Tongue (tissue), 2 donors: ENCODE results near the gene ASB18. TPM values are rescaled to one million over a fixed set of nuclear protein-coding genes. Genes with fewer than 3 reads are reported as not detected.
"Not testable (repeated sequence)": the region's sequence is repeated elsewhere in the genome, so short reads cannot be mapped to it uniquely, and the experiment has no call there.

ENCODE experiments used
- DNase-seq: peaks from one replicate; pipeline ENCODE4 v3.0.0-alpha.2; 2015
- total RNA-seq: library from RNA; depleted of rRNA; stranded (reverse); fragments of >200 nt; gene quantifications from one replicate; pipeline ENCODE4 v1.2.3, GENCODE V29; 2014

ASB18 gene
- 3.5 TPM for total RNA-seq

GRCh38 chr2:236264256-236264655 is at the start of gene ASB18:
Gene ASB18, minus strand, starts transcription at chr2:236264406. Its CDS starts 61 bp downstream, at chr2:236264345.
- peak; percentile 77 for DNase-seq

DNA sequence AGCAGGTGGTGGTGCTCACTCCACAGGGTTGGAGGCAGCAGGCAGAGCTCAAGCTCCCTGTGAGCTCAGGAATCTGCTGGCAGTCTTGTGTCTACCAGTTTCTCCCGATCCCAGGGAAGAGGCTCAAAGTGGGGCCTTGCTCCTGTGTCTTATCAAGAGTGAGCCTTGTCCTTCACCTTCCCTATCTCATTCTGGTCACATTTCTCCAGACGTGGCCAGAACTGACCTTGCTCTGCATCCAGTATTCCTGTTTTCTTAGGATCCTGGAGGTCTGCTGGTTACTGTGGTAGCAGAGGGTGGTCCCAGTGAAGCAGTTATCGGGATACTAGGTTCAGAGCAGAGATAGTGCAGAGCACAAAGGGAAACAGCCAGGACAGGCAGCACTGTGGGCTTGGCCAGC is 47.1 kb upstream of the ASB18 start:
- no peak for DNase-seq

DNA sequence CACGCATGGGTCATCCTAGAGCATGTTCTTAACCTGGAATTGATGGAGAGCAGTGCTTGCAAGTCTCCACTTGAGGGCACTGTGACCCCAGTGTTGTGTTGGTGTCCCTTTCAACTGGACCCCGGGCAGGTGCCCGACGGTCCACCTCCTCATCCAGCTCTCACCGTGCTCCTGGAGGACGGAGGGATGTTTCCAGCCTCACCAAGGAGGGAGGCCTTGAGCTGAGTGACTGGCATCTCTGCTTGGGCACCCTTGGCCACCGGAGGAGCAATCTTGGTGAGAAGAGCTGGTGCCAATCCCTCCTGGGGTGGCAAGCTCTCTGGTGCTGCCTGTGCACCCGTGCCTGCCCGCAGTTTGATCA is 45.4 kb upstream of the ASB18 start:
- DNase-seq = no peak

- no peak for DNase-seq
Observed at GRCh38 chr2:236308855-236309668, 44.9 kb upstream of the ASB18 start.

DNA sequence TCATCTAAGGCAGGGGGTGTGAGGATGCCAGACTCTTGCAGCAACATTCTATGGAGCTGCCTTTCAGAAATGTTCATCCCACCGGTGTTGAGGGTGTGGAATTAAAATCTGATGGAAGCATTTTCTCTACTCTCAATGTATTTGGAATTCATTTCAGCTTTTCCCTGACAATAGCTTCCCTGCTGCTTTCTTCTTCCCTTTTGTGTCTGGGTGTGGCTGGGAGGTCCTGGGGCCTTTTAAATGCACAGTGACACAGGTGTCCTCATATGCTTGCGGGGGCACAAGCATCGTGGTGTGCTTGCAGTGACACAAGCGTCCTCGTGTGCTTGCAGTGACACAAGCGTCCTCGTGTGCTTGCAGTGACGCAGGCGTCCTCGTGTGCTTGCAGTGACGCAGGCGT is 43.4 kb upstream of the ASB18 start:
- no peak for DNase-seq

GRCh38 chr2:236306825-236307540 is 42.8 kb upstream of the ASB18 start:
- DNase-seq = no peak

DNA sequence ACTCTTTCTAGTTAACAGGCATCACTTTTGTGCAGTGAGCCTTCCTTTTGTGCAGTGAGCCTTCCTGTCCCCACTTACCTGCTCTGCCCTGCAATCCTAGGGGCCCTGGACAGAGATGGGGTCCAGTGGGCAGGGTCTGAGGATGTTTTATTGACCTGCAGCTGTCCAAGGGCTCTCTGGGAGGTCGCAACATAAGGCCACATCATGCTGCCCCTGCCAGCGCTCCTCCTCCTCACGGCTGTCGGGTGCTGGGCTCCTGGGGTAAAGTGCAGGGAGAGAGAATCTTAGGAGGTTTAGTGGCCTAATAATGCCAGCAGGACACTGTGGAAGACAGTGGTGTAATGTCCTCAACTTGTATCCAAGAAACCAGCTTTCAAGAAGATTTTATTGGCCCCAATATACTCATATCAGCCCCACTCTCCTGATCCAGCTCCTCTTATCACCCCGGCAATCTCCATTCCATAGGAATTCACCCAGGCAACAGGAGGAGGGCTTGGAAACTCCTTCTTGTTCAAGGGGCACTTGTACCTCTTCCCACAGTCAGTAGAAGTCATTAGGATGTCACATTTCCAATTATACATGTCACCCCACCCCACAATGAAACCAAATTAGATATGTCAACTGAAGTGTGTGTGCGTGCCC is 41.9 kb upstream of the ASB18 start:
- DNase-seq = no peak

- no peak for DNase-seq
Observed at GRCh38 chr2:236305531-236305930, 41.3 kb upstream of the ASB18 start.

DNA sequence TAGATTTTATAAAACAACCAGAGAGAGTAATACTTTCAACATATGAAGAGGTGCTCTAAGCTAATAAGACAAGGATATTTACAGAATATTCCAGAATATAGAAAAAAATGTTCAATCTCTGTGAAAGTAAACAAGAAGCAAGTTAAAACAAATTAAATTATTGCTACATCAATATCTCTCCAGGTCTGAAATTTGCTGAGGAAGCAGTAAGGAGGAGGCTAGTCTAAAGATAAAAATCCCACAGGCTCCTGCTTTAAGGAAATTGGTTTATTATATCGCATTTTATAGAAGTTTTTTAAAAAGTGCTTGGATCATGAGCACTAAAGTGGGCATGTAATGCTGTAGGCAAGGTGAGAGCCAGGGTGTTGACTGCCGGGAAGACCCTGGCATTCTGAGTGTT is 39.7 kb upstream of the ASB18 start:
- DNase-seq = no peak

- DNase-seq = peak; percentile 6
Observed at GRCh38 chr2:236302555-236302954, 38.3 kb upstream of the ASB18 start.

DNA sequence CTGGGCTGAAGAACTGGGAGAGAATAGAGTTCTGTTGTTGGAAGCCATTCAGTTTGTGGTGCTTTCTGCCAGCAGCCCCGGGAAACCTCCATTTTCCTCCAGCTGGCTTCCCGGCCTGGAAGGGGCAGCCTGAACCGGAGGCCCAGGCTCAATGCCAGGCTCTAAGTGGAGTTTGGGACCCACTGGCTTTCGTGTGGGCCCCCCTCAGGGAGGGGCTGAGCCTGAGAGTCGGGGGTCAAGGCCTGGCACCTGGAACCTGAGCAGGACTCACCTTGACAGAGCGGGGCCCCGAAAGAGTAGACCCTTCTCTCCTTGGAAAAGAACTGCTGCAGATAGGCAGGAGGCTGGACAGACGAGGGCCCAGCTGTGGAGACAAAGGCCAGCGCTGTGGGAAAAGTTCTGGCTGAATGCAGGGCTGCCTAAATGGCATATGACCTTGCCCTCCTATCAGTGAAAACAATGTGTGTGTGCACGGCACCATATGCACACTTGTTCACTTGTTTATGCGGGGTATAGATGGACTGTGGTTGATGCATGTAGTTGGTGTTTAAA is 34.8 kb upstream of the ASB18 start:
- no peak for DNase-seq

DNA sequence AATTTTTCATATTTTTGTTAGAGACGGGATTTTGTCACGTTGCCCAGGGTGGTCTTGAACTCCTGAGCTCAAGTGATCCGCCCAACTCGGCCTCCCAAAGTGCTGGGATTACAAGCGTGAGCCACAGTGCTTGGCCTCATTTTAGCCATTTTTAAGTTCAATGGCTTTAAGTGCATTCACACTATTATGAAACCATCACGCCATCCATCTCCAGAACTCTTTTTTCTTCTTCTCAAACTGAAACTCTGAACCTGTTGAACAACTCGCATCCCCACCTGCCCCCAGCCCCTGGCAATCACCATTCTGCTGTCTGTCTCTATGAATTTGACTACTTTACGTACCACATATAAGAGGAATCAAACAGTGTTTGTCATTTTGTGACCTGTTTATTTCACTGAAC is 31.3 kb upstream of the ASB18 start:
- no peak for DNase-seq

GRCh38 chr2:236294647-236295046 is 30.4 kb upstream of the ASB18 start:
- no peak for DNase-seq

- DNase-seq = no peak
Observed at GRCh38 chr2:236293241-236293810, 29.1 kb upstream of the ASB18 start.

DNA sequence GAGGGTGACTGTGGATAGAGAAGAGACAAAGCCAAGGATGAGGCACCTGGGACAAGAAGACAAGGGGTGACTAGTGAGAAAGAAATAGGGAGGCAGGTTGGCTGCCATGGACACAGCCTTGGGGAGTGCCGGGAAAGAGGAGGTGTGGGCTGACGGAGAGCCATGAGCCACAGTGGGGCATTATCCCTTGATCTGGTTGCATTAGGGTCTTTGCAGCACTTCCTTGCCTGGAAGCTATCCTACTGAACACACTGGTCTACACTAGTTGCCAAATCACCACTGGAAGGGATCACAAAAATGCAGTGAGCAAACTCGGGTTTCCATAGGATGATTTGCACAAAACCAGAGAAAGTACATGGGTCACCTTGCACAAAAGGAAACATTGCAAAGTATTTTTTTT is 27.7 kb upstream of the ASB18 start:
- no peak for DNase-seq

GRCh38 chr2:236291476-236291875 is 27.3 kb upstream of the ASB18 start:
- DNase-seq = no peak

DNA sequence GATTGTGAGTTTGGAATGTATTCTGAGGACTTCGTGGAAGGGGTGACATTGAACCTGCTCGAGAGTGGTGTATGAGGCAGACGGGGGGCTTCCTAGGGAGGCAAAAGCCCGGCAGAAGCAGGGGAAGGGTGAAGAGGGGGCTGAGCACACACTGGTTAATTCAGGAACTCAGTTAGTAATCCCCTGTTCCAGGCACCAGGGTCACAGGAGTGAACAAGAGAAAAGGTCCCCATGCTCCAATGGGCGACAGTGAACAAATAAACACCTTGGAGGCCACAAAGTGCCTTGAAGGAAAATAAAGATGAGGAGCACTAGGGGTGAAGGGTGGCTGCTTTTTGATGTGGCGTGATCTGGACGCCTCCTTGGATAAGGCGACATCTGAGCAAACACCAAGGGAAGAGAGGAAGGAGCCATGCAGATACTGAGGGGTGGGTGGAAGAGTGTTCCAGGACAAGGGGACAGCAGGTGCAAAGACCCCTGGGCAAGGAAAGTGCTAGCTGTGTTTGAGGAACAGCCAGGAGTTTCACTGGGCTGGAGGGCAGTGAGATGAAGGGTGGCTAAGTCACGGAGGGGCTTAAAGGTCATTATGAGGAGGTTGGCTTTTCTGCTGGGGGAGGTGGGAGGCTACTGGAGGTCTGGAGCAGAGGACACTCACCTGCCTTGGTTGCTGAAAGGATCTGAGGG is 26.7 kb upstream of the ASB18 start:
- DNase-seq = no peak

DNA sequence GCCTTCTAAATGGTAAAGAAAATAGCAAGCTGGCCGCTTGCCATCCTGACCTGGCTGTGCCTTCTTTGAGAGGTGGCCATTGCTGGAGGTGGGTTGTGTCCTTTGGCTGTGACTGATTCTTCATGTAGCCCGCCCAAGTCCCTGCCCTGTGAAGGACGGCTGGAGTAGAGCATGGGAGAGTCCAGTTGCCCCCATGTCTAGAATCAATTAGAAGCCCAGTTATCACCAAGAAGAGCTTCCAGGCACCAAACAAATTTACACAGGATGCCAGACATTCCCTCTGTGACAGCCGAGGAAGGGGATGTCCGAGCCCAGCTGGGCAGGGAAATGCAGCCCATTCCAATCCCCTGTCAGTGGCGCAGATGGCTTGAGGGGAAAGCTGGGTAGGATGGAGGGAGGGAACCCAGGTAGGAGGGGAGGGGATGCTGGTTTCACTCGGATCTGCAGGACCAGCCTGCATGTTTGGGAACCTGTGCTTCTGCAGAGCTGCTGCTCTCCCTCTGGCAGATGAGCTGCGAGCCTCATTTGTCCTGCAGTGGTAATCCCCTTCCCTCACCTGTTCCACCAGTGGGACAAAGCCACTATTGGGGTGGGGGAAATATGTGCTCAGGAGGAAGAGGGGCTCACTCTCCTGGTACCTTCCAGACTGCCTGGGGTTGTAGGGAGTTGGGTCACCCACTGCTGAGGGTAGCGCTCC is 25.7 kb upstream of the ASB18 start:
- no peak for DNase-seq

DNA sequence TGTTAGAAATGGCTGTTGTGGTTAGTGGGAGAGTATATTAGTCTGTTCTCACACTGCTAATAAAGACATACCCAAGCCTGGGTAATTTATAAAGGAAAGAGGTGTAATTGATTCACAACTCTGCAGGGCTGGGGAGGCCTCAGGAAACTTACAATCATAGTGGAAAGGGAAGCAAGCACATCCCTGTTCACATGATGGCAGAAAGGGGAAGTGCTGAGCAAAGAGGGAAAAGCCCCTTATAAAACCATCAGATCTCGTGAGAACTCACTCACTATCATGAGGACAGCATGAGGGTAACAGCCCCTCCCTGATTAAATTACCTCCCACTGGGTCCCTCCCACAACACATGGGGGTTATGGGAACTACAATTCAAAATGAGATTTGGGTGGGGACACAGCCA is 24.2 kb upstream of the ASB18 start:
- DNase-seq = not testable (repeated sequence)

DNA sequence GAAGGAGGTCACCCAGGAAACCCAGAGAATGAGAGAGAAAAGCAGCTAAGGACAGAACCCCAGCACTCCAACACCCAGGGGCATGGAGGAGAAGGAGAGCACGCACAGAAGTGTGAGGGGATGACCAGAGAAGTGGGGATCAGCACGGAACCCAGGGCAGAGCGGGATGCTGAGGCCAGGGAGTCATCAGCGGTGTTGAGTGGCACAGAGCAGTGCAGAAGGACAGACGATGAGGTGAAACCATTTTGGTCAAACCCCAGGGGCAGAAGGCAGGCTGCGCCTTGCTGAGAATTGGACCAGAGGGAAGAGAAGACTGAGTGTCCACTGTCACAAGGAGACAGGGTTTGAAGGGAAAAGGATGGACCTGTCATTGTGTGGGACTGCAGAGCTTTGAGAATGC is 23.4 kb upstream of the ASB18 start:
- no peak for DNase-seq

DNA sequence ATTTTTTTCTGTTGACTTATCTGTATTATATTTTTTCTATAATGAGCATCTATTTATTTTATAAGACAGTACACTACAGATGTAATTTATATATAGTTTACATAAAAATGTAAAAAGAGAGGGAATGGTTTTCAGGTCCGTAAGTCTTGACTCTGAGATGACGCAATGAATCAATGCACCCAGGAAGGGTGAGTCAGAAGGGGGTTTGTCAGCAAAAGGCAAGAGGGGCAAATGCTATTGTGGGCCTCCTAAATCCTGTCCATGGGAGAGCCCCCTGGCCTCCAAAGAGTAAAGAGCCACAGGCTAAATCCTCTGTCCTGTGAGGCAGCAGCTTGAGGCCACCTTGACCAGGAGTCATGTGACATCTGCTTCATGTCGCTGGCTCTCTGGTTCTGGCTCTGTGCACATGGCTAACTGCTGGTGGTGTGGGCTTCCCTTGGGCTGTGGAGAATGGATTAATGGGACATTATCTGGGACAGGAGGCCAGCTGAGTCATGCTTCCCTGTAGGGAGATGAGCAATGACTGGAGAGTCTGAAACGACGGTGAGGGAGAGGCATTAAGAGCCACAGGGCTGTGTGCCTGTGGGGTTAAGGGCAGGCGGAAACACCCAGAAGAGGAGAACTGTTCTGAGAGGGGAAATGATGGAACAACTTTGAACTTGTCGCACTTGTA is 22.8 kb upstream of the ASB18 start:
- DNase-seq = no peak
